Activated naive CD8-positive, alpha-beta T cell treated with anti-CD3 and anti-CD28 coated beads, Interleukin-2, amount 10 ng/mL, durations not matched to agents 7 days and 5 days (primary cell): ENCODE data around the gene PKNOX2. TPM values are rescaled to one million over a fixed set of nuclear protein-coding genes. Genes with fewer than 3 reads are reported as not detected.

Experiments used
- ATAC-seq: fragments of 150-1000 bp; cut with Tn5 transposase; one replicate; pipeline ENCODE4 v1.10.0; 2021; ENCODE audit warnings: low read depth, moderate library complexity
- POLR2A ChIA-PET: fragments of 350-600 bp; sonication (Branson Sonifier 250); formaldehyde crosslinking; loops from one replicate; lab custom pipeline; 2021; ENCODE audit warnings: antibody characterized with exemption; lab: Charles Lee
- DNase-seq: peaks from one replicate; pipeline ENCODE4 v3.0.0; 2021
- H3K27ac Mint-ChIP-seq: one replicate; pipeline ENCODE4 v1.8.0; 2022; ENCODE audit warnings: mild to moderate bottlenecking, mixed read lengths
- H3K27me3 Mint-ChIP-seq: one replicate; pipeline ENCODE4 v1.8.0; 2022; ENCODE audit warnings: mild to moderate bottlenecking, moderate library complexity, mixed read lengths
- H3K36me3 Mint-ChIP-seq: one replicate; pipeline ENCODE4 v1.8.0; 2021; ENCODE audit warnings: mild to moderate bottlenecking, mixed read lengths
- H3K4me1 Mint-ChIP-seq: one replicate; pipeline ENCODE4 v1.8.0; 2021; ENCODE audit warnings: mixed read lengths
- H3K4me3 Mint-ChIP-seq: one replicate; pipeline ENCODE4 v1.8.0; 2022; ENCODE audit warnings: mild to moderate bottlenecking, moderate library complexity, mixed read lengths
- H3K9me3 Mint-ChIP-seq: one replicate; pipeline ENCODE4 v1.8.0; 2021; ENCODE audit warnings: mixed read lengths
- total RNA-seq, 2 experiments: library from RNA; stranded (reverse); gene quantifications; one replicate each; pipeline ENCODE4 v1.2.3, GENCODE V29; 2021

PKNOX2 gene
- total RNA-seq, 2 experiments from 2014 or later, result not detected

DNA sequence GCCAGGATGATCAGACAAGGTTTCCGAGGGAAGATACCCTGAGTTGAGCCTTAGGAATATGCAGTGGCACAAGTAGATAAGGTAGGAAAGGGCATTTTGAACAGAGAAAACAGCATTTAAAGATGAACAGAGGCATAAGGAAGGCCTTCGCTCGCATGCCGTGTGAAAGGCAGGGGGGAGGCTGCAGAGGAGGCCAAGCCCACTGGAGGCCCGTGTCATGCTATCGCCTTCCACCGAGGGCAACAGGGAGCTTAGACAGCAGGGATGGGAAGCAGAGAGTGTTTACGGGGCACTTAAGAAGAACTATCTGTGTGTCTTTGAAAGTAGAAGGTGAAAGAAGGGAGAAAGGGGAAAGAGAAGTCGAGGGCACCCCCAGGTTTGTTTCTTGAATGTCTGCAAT lies 148.3 kb downstream of the PKNOX2 start:
- Mint-ChIP-seq H3K27me3 (peaks cover 13% of the 10 kb centered on the region), H3K36me3 (no peaks in the 10 kb centered on the region), H3K9me3 (no peaks in the 10 kb centered on the region), H3K4me1 (no peaks in the 10 kb centered on the region), H3K4me3 (no peak overlapping the region), H3K27ac (no peak overlapping the region)
- no peak for ATAC-seq
- POLR2A ChIA-PET, result no interaction called here
- no peak for DNase-seq

DNA sequence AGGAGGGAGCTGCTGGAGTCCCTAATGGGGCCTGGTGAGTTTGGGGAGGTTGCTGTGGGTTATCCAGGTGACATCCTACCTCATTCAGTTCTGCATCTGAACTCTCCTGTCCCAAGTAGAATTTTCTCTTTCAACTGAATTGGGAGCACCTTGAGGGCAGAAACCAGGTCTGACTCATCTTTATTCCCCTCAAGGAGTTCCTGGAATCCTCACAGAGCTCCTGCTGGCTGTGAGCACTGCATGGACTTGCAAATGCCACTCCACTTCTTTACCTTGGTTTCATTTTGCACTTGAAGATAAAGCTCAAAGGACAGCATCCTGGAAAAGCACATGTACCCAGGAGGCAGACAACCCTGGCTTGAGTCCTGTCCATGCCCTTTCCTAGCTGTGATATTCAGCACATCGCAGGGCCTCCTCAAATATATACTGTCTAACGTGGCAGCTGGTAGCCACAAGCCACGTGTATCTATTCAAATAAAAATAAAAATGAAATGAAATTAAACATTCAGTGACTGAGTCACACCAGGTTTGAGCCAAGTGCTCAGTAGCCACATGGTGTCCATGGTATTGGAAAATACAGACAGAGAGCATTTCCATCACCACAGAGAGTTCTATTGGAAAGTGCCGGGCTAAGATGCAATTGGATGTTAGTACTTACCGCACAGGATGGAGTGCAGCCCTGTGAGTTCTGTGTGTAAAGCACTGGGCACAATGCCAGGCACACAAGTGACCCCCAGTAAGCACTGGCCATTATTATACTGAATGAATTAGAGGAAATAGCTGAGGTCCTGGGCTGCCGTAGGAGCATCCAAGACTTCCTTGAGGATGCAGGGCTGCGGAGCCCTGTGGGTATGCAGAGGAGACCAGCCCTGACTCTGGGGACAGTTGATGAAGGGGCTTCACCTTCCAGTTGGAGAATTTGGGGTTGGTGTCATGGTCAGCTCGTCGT lies 149.0 kb downstream of the PKNOX2 start:
- H3K27ac Mint-ChIP-seq, result no peak overlapping the region
- H3K27me3 Mint-ChIP-seq, result peaks cover 13% of the 10 kb centered on the region
- no peak overlapping the region for H3K4me3 Mint-ChIP-seq
- H3K9me3 Mint-ChIP-seq, result no peaks in the 10 kb centered on the region
- no peak for ATAC-seq
- POLR2A ChIA-PET, result no interaction called here
- H3K36me3 Mint-ChIP-seq, result no peaks in the 10 kb centered on the region
- H3K4me1 Mint-ChIP-seq, result no peaks in the 10 kb centered on the region
- no peak for DNase-seq

DNA sequence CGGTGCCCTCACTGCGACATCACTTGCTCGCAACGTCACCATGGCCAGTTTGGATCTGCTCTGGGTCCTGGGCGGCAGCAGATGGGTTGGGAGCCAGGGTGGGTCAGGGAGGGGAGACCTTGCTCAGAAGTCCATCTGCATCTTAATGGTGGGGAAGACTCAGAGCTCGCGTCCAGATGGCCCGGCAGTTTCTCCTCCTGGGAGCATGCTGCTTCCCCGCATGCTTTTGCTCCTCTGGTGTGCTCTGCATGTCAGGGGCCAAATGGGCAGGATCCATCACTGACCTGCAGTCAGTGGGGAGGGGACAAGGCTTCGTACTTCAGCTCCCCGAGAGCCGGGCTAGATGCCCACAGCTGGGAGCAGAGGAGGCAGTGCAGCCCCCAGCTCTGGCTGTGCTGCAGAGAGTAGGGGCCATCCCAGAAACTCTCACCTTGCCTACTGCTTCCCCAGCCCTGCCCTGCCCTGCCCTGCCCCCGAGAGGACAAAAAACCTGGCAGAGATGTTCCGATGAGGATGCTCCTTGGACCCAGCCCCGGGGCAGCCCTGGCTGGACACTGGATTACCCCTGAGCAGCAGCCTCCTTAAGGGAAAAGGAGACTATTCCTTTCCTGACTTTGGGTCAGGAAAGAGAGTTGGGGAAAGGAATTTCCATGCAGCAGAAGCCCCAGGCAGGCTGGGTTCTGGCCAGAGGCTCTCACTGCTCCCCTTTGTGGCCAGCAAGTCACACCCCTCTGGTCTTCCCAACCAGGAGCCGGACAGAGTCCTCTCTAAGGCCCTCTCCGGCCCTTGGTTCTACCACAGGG lies 149.9 kb downstream of the PKNOX2 start:
- Mint-ChIP-seq H3K9me3 (no peaks in the 10 kb centered on the region), H3K27ac (no peak overlapping the region), H3K27me3 (peaks cover 8% of the 10 kb centered on the region), H3K4me1 (no peaks in the 10 kb centered on the region), H3K36me3 (no peaks in the 10 kb centered on the region), H3K4me3 (no peak overlapping the region)
- POLR2A ChIA-PET, result no interaction called here
- ATAC-seq, result no peak
- no peak for DNase-seq

DNA sequence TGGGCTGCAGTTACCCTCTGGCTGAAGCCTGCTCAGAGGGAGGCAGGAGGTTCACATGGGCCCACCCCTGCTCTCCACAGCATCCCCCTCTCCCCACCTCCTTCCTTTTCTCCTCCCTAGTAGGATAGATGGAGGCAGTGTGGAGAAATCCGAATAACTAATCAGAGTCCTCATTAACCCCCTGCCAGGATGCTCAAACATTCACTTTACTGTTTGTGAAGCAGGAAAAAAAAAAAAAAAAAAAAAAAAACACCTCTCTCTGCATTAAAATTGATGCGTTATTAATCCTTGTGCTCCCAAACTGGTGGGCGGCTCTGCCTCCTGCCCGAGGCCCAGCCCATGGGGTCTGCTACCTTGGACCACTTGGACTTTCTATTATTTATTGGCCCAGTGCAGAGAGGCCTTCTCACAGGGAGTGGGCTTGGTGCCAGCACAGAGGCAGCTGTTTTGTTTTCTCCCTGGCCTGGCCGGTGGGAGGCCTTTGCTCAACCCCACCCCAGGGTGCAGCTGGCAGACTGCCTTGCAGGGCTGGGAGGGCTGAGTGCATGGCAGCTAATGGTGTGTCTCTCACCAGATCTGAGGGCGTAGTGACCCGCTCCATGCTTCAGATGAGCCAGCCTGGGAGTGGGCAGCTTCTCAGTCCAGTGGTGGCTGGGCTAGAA lies 150.7 kb downstream of the PKNOX2 start:
- H3K27ac Mint-ChIP-seq, result no peak overlapping the region
- peaks cover 15% of the 10 kb centered on the region for H3K27me3 Mint-ChIP-seq
- H3K4me3 Mint-ChIP-seq, result no peak overlapping the region
- no peaks in the 10 kb centered on the region for H3K9me3 Mint-ChIP-seq
- no peaks in the 10 kb centered on the region for H3K4me1 Mint-ChIP-seq
- no peak for DNase-seq
- ATAC-seq, result no peak
- H3K36me3 Mint-ChIP-seq, result no peaks in the 10 kb centered on the region
- POLR2A ChIA-PET, result no interaction called here

DNA sequence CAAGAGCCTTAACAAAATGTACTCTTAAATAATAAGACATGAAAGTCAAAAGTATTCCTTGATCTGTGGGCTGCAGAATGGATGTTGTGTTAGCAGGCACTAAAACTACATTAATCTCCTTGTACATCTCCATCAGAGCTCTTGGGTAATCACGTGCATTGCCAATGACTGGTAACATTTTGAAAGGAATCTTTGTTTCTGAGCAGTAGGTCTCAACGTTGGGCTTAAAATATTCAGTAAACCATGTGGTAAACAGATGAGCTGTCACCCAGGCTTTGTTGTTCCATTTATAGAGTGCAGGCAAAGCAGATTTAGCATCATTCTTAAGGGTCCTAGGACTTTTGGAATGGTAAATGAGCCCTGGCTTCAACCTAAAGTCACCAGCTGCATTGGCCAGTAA lies 152.9 kb downstream of the PKNOX2 start:
- Mint-ChIP-seq H3K36me3 (no peaks in the 10 kb centered on the region), H3K27me3 (peaks cover 12% of the 10 kb centered on the region), H3K9me3 (no peaks in the 10 kb centered on the region), H3K27ac (no peak overlapping the region), H3K4me1 (no peaks in the 10 kb centered on the region), H3K4me3 (no peak overlapping the region)
- DNase-seq, result no peak
- no peak for ATAC-seq
- POLR2A ChIA-PET, result no interaction called here

DNA sequence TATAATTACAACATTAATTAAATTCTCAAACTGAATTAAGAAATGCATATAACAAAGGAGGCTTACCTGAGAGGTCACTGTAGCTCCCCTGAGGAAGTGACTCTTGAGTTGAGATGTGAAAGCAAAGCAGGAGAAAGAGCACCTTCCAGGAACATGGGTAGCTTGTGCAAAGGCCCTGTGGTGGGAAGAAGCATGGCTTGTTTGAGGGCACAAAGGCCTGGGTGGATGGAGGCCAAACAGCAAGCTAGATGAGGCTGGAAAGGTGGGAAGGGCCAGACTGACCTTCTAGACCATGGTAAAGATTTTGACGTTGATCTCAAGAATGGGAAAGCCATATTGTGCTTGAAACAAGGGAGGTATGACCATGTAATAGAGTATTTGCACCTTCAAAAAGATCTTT lies 155.1 kb downstream of the PKNOX2 start:
- Mint-ChIP-seq H3K4me1 (no peaks in the 10 kb centered on the region), H3K36me3 (no peaks in the 10 kb centered on the region), H3K4me3 (no peak overlapping the region), H3K27me3 (peaks cover 17% of the 10 kb centered on the region), H3K9me3 (no peaks in the 10 kb centered on the region), H3K27ac (no peak overlapping the region)
- DNase-seq, result no peak
- no peak for ATAC-seq
- POLR2A ChIA-PET, result no interaction called here

DNA sequence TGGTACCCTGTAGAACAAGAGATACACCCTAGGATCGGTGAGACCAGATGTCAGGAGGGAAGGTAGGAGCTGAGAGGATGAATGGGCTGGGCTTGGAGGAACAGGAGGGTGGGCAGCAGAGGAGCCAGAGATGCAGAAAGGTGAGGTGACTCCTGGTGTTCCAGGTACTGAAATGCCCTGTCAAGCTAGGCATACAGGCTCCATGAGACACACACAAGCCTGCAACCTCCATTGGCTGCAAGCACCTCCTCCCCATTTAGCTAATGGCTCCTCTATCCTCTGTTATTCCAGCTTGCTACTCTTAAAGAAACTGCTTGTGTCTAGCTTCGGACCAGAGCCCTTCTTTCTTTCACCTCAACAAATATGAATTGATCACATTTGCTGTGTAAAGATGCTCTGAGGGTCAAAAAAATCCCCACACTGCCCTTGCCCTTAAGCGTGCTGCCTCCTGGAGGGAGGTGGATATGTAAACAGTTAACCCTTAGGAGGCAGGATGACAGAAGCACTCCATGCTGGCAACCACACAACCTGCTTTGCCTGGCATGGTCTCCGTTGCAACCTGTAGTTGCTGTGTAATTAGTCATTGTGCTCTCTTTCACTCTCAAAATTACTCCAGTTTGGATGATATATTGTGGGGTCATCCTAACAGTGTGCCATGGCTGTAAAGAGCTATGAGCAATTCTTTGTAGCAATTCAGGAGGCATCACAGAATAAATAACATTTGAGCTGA lies 156.0 kb downstream of the PKNOX2 start:
- Mint-ChIP-seq H3K4me3 (no peak overlapping the region), H3K36me3 (no peaks in the 10 kb centered on the region), H3K4me1 (no peaks in the 10 kb centered on the region), H3K27me3 (peaks cover 19% of the 10 kb centered on the region), H3K9me3 (no peaks in the 10 kb centered on the region), H3K27ac (no peak overlapping the region)
- ATAC-seq, result no peak
- DNase-seq, result no peak
- POLR2A ChIA-PET, result no interaction called here

DNA sequence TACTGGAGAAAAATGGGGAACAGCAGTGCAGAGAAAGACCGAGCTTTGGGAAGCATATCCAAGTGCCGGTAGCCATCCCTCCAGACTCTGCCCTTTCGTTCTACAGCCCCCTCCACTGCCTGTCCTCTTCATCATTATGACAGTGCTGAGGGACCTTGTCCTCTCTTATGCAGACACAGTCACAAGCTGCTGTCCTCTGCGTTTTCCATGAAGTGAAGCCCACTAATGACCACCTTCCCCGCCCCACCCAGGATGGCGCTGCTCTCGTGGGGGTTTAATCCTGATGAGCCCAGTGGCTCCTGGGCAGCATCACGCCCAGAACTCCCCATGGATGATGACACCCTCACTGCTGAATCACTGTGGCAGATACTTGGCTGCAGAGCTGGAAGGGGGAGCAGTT lies 157.7 kb downstream of the PKNOX2 start:
- Mint-ChIP-seq H3K27ac (no peak overlapping the region), H3K9me3 (no peaks in the 10 kb centered on the region), H3K36me3 (no peaks in the 10 kb centered on the region), H3K4me3 (no peak overlapping the region), H3K4me1 (no peaks in the 10 kb centered on the region), H3K27me3 (peaks cover 20% of the 10 kb centered on the region)
- ATAC-seq (no peak), DNase-seq (no peak)
- POLR2A ChIA-PET, result no interaction called here

DNA sequence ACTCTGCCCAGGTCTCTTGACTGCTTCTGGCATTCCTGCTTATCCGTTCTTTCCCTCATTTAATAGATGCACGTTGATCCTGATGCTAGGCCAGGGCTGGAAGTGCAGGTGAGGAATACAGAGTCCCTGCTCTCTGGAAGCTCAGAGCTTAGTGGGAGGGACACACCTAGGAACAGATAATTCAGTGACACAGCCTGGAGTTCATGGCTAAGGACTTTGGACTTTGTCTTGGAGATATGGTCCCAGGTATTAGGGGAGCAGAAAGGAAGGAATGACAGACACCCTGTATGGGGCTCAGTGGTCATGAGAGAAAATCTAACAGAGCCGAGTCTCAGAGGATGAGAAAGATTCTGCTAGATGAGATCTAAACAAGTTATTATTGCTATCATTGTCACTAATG lies 160.6 kb downstream of the PKNOX2 start:
- Mint-ChIP-seq H3K27ac (no peak overlapping the region), H3K4me1 (no peaks in the 10 kb centered on the region), H3K36me3 (no peaks in the 10 kb centered on the region), H3K9me3 (no peaks in the 10 kb centered on the region), H3K27me3 (peaks cover 25% of the 10 kb centered on the region), H3K4me3 (no peak overlapping the region)
- no peak for ATAC-seq
- POLR2A ChIA-PET, result no interaction called here
- no peak for DNase-seq

DNA sequence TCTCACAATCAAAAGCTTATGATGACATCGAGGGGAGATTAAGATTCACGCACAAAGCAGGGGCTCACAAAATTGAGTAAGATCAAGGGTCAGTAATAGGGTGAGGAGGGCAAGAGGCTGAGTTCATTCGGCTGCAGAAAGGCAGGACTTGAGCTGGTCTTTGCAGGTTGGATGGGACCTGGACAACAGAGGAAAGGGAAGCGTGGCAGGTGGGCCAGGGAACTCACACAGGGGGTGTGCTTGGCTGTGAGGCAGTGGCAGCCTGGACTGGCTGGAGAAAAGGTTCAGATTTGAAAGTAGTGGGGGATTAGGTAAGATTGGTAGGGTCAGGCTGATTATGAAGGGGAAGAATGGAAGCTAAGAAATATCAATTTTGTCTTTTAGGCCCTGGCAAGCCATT lies 161.6 kb downstream of the PKNOX2 start:
- Mint-ChIP-seq H3K27ac (no peak overlapping the region), H3K9me3 (no peaks in the 10 kb centered on the region), H3K27me3 (peaks cover 25% of the 10 kb centered on the region), H3K4me1 (no peaks in the 10 kb centered on the region), H3K4me3 (no peak overlapping the region), H3K36me3 (no peaks in the 10 kb centered on the region)
- ATAC-seq (no peak), DNase-seq (no peak)
- POLR2A ChIA-PET, result no interaction called here

DNA sequence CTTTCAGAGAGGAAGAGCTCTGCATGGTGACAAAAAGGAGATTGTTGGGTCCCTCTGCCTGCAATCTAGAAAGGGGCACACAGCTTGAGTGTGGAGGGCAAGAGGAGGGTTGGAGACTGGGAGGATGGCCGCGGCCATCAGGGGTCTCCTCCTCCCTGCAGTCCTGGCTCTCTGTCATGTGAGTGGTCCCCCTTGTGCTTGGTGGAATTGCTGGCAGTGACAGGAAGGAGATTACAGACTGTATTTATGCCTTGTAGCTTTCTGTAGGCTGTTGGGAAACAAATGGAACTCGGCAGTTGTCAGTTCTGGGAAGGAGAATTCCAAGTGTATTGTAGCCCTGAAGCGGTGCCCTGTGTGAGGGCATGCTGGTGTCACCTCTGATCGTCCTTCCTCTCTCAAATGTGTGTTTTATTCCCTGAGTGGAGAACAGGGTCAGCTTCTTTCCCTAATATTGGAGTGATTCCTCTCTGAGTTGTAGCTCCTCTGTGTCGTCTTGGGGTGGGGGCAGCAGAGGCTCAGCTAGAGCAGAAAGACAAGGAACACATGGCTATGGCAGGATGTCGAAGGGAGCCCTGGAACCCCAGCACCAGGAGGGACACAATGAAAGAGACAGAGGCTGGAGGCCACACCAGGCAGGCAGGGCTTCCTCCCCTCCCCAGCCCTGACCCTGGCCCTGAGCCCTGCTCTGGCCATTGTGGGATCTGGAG lies 163.1 kb downstream of the PKNOX2 start:
- no peak overlapping the region for H3K27ac Mint-ChIP-seq
- H3K27me3 Mint-ChIP-seq, result peaks cover 23% of the 10 kb centered on the region
- no peak overlapping the region for H3K4me3 Mint-ChIP-seq
- H3K9me3 Mint-ChIP-seq, result no peaks in the 10 kb centered on the region
- POLR2A ChIA-PET, result no interaction called here
- ATAC-seq, result no peak
- H3K36me3 Mint-ChIP-seq, result no peaks in the 10 kb centered on the region
- no peak for DNase-seq
- H3K4me1 Mint-ChIP-seq, result no peaks in the 10 kb centered on the region

DNA sequence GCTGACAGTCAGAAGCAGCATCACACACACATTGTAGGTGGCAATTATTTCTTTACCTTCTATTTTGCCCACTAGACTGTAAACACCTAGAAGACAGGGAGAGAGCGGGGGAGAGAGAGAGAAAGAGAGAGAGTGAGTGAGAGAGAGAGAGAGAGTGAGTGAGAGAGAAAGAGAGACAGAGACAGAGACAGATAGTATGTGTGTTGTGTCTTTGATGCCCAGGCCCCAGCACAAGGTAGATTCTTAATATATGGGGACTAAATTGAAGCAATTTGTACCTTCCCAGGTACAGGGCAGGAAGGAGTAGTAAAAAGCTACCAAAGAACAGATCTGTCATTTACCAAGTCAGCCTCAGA lies 163.7 kb downstream of the PKNOX2 start:
- POLR2A ChIA-PET, result no interaction called here
- no peaks in the 10 kb centered on the region for H3K36me3 Mint-ChIP-seq
- H3K4me3 Mint-ChIP-seq, result no peak overlapping the region
- no peaks in the 10 kb centered on the region for H3K9me3 Mint-ChIP-seq
- H3K27ac Mint-ChIP-seq, result no peak overlapping the region
- no peaks in the 10 kb centered on the region for H3K4me1 Mint-ChIP-seq
- peaks cover 22% of the 10 kb centered on the region for H3K27me3 Mint-ChIP-seq
- no peak for ATAC-seq
- no peak for DNase-seq

DNA sequence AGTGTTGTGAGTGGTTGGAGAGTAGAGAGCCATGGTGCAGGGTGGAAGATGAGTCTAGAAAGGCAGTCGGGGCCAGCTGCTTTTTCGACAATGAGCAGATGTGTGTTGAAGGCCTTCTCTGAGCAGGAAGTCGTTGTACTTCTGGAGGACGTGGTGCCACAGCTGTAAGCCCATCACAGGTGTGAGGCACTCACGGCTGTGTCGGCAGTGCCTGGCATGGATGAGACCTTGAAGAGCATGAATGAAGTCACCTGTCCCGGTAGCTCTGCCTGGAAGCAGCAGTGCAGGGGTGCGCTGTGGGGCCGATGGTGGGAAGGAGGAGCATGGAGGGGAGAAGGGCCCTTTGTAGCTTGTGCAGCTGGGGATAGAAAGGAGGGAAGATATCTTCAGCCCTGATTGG lies 165.2 kb downstream of the PKNOX2 start:
- DNase-seq (no peak), ATAC-seq (no peak)
- Mint-ChIP-seq H3K36me3 (no peaks in the 10 kb centered on the region), H3K4me3 (no peak overlapping the region), H3K4me1 (no peaks in the 10 kb centered on the region), H3K27me3 (peaks cover 19% of the 10 kb centered on the region), H3K9me3 (no peaks in the 10 kb centered on the region), H3K27ac (no peak overlapping the region)
- POLR2A ChIA-PET, result no interaction called here
